ENCODE results near the gene CD7.

DNA sequence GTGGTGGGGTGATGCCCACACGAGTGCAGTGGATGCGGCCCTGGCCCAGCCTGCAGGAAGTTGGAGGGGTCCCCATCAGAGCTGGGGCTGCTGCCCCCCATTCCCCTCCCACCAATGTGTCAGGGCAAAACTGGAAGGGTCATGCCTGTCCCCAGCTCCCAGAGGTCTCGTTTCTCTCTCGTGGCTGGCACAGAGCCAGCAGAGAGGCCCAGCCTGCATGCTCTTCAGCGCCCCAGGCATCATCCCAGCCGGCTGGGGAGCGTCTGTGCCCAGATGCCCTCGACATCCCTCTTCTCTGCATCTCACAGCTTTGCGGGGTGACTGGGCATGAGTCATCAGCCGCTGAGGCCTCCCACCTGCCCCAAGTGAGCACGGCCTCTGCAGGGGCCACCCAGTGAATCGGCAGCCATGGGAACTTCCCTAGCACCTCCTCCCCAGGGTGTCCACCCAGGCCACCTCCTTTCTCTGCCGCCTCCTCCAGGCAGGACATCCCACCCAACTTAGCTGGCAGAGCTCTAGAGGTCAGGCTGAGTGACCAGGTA lies 34.1 kb downstream of the CD7 start:
- TF ChIP-seq, protein P1, sequence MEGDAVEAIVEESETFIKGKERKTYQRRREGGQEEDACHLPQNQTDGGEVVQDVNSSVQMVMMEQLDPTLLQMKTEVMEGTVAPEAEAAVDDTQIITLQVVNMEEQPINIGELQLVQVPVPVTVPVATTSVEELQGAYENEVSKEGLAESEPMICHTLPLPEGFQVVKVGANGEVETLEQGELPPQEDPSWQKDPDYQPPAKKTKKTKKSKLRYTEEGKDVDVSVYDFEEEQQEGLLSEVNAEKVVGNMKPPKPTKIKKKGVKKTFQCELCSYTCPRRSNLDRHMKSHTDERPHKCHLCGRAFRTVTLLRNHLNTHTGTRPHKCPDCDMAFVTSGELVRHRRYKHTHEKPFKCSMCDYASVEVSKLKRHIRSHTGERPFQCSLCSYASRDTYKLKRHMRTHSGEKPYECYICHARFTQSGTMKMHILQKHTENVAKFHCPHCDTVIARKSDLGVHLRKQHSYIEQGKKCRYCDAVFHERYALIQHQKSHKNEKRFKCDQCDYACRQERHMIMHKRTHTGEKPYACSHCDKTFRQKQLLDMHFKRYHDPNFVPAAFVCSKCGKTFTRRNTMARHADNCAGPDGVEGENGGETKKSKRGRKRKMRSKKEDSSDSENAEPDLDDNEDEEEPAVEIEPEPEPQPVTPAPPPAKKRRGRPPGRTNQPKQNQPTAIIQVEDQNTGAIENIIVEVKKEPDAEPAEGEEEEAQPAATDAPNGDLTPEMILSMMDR (IDR thresholded peaks at IDR 0.05), result no peak
- TF ChIP-seq POLR2A (IDR thresholded peaks at IDR 0.05), result no peak

Measured in body of pancreas (tissue), 4 donors.